B cell (primary cell): ENCODE results near the gene WWTR1. TPM values are rescaled to one million over a fixed set of nuclear protein-coding genes. Genes with fewer than 3 reads are reported as not detected.

ENCODE experiments used
- ATAC-seq: fragments of 200-7000 bp; cut with Tn5 transposase; one replicate; pipeline ENCODE4 v1.10.0; 2021; ENCODE audit warnings: low read depth, mild to moderate bottlenecking, moderate number of reproducible peaks, moderate library complexity
- CTCF ChIA-PET: fragments of 350-600 bp; sonication (Branson Sonifier 250); formaldehyde crosslinking; loops from one replicate; lab custom pipeline; 2021; ENCODE audit warnings: antibody characterized with exemption, inconsistent platforms; lab: Charles Lee
- POLR2A ChIA-PET: fragments of 350-600 bp; sonication (Branson Sonifier 250); formaldehyde crosslinking; loops from one replicate; lab custom pipeline; 2021; ENCODE audit warnings: antibody characterized with exemption; lab: Charles Lee
- DNase-seq: peaks from one replicate; pipeline ENCODE4 v3.0.0; 2013
- H2AFZ ChIP-seq: 2 replicates; pipeline ENCODE4 v1.6.1; 2012; ENCODE audit warnings: mild to moderate bottlenecking, low read depth, low read length; ENCODE audit not compliant: insufficient read depth, poor library complexity, severe bottlenecking
- H3K27ac ChIP-seq, 2 donors: 1 replicate in 1 of 2; 2 replicates in 1 of 2; pipeline ENCODE4 v1.5.1; 2012 to 2013; ENCODE audit warnings: low read length in 2 of 2, mild to moderate bottlenecking in 2 of 2, moderate library complexity in 1 of 2
- H3K27me3 ChIP-seq, 4 experiments: fragments of 200-600 bp in 1 of 4; sonication (generic) in 1 of 4; replicated peaks in 1 of 4; 1 replicate in 2 of 4; 2 replicates in 2 of 4; pipeline versions ENCODE4 v1.6.1 to v1.7.0; 2013 to 2016; ENCODE audit warnings: low read length in 3 of 4, mild to moderate bottlenecking in 2 of 4, mixed read lengths in 1 of 4, moderate library complexity in 1 of 4; ENCODE audit not compliant: insufficient read depth in 4 of 4, control insufficient read depth in 3 of 4; ENCODE audit errors: control extremely low read depth in 1 of 4
- H3K36me3 ChIP-seq, 2 experiments: replicated peaks in 1 of 2; 1 replicate in 1 of 2; 2 replicates in 1 of 2; pipeline versions ENCODE4 v1.6.1 to v1.7.1; 2013; ENCODE audit warnings: low read length in 1 of 2; ENCODE audit not compliant: insufficient read depth in 2 of 2, control insufficient read depth in 1 of 2; ENCODE audit errors: control extremely low read depth in 1 of 2, extremely low read depth in 1 of 2
- H3K4me1 ChIP-seq, 2 donors: fragments of 200-600 bp in 1 of 2; sonication (generic) in 1 of 2; 1 replicate in 1 of 2; 2 replicates in 1 of 2; pipeline versions ENCODE4 v1.5.1 to v1.6.1; 2013 to 2017; ENCODE audit warnings: low read length in 2 of 2; ENCODE audit not compliant: control insufficient read depth in 2 of 2, insufficient read depth in 2 of 2
- H3K4me2 ChIP-seq: replicated peaks from 2 replicates; pipeline ENCODE3; 2012; ENCODE audit warnings: mild to moderate bottlenecking, low read depth, low read length; ENCODE audit not compliant: poor library complexity, severe bottlenecking
- H3K4me3 ChIP-seq, 5 experiments: fragments of 200-600 bp in 1 of 5; sonication (generic) in 1 of 5; 1 replicate in 3 of 5; 2 replicates in 2 of 5; pipeline versions ENCODE4 v1.5.1 to v1.7.0; 2011 to 2016; ENCODE audit warnings: low read length in 4 of 5, mild to moderate bottlenecking in 4 of 5, low read depth in 2 of 5, control low read depth in 1 of 5, moderate library complexity in 1 of 5; ENCODE audit not compliant: insufficient read depth in 1 of 5; ENCODE audit errors: control extremely low read depth in 1 of 5, extremely low read depth in 1 of 5
- H3K79me2 ChIP-seq: fragments of 200-600 bp; sonication (generic); one replicate; pipeline ENCODE4 v1.6.0; 2016; ENCODE audit warnings: low read length; ENCODE audit not compliant: control insufficient read depth, insufficient read depth
- H3K9ac ChIP-seq: fragments of 200-600 bp; sonication (generic); 2 replicates; pipeline ENCODE4 v1.6.1; 2017; ENCODE audit warnings: mild to moderate bottlenecking, low read length, moderate library complexity
- H3K9me3 ChIP-seq, 3 donors: one replicate each; pipeline versions ENCODE4 v1.6.1 to v1.7.1; 2013; ENCODE audit warnings: low read length in 2 of 3; ENCODE audit not compliant: control insufficient read depth in 2 of 3, insufficient read depth in 1 of 3; ENCODE audit errors: control extremely low read depth in 1 of 3
- H4K20me1 ChIP-seq: 2 replicates; pipeline ENCODE4 v1.6.0; 2012; ENCODE audit warnings: mild to moderate bottlenecking, low read length; ENCODE audit not compliant: insufficient read depth, control insufficient read depth, poor library complexity, severe bottlenecking
- H3K27ac Mint-ChIP-seq: one replicate; pipeline ENCODE4 v1.8.0; 2021; ENCODE audit warnings: mixed read lengths
- H3K27me3 Mint-ChIP-seq: one replicate; pipeline ENCODE4 v1.8.0; 2021; ENCODE audit warnings: mixed read lengths
- H3K4me1 Mint-ChIP-seq: one replicate; pipeline ENCODE4 v1.8.0; 2021; ENCODE audit warnings: mixed read lengths
- H3K4me3 Mint-ChIP-seq: one replicate; pipeline ENCODE4 v1.8.0; 2021; ENCODE audit warnings: mixed read lengths
- H3K9me3 Mint-ChIP-seq: one replicate; pipeline ENCODE4 v1.8.0; 2022; ENCODE audit warnings: mixed read lengths; ENCODE audit not compliant: insufficient read depth
- CTCF ChIP-seq: fragments of 200-600 bp; IDR thresholded peaks from one replicate; pipeline ENCODE4 v1.8.0; 2022; ENCODE audit warnings: antibody characterized with exemption, mild to moderate bottlenecking
- EZH2 ChIP-seq: IDR thresholded peaks from 2 replicates; pipeline ENCODE4 v1.6.1; 2012; ENCODE audit warnings: borderline replicate concordance, low read depth, mild to moderate bottlenecking, moderate library complexity, low read length; ENCODE audit not compliant: insufficient read depth, poor library complexity, severe bottlenecking
- WGBS: methylation state at CpG from one replicate; pipeline ENCODE4 v1.1.5; 2013; ENCODE audit warnings: missing lambda C conversion rate; ENCODE audit not compliant: insufficient coverage; 5-methylcytosine and 5-hydroxymethylcytosine counted together
- intact Hi-C: fragments of 100-400 bp; cut with micrococcal nuclease; formaldehyde crosslinking; loops from one replicate; pipeline ENCODE4 v1.10.0; 2022
- polyA plus RNA-seq: library from polyadenylated mRNA; depleted of rRNA; stranded (reverse); fragments of >200 nt; gene quantifications from 2 replicates; pipeline ENCODE4 v1.2.3, GENCODE V29; 2012
- total RNA-seq, 2 donors: library from RNA; stranded (reverse); fragments of 120-200 nt in 1 of 2; gene quantifications; 1 replicate in 1 of 2; 2 replicates in 1 of 2; pipeline versions ENCODE4 v1.2.3 to v1.2.4, GENCODE V29; 2013 to 2022

Gene WWTR1
- total and polyA plus RNA-seq, 2 donors (not counting 1 experiment from before 2014, with no cell fraction given), result 0.79 to 2.3 TPM

- Histone ChIP-seq H3K4me3 (no peak overlapping the region), H4K20me1 (no peaks in the 10 kb centered on the region), H3K9ac (no peak overlapping the region), H3K27ac (no peak overlapping the region), H3K4me2 (no peak overlapping the region), H3K4me1 (no peaks in the 10 kb centered on the region), H2AFZ (no peak overlapping the region), H3K9me3 (peaks cover 0 to 2% (median 0%) of the 10 kb centered on the region in 3 donors), H3K36me3 (no peaks in the 10 kb centered on the region), H3K79me2 (no peaks in the 10 kb centered on the region), H3K27me3 (peaks cover 0 to 12% (median 3%) of the 10 kb centered on the region in 4 experiments)
- peaks cover 33% of the 10 kb centered on the region for H3K27me3 Mint-ChIP-seq
- intact Hi-C loops, result no loop called here
- CTCF ChIA-PET, result interaction anchor here (0.6 to 1.2 kb wide), 3 partner anchors 7 to 370 kb away, joined by 3 read pairs; no protein-coding TSS in a partner anchor
- H3K4me1 Mint-ChIP-seq, result no peaks in the 10 kb centered on the region
- no peak overlapping the region for H3K27ac Mint-ChIP-seq
- DNase-seq (no peak), ATAC-seq (no peak)
- TF ChIP-seq EZH2, result no peak
- no peak for TF ChIP-seq CTCF
- POLR2A ChIA-PET, result no interaction called here
- H3K9me3 Mint-ChIP-seq, result no peaks in the 10 kb centered on the region
- no peak overlapping the region for H3K4me3 Mint-ChIP-seq
Observed at GRCh38 chr3:149490260-149490971, 167.4 kb downstream of the WWTR1 start.

- intact Hi-C loops, result loop anchor here (10.0 kb wide), 1 partner anchor 364 kb away; the partner anchor contains the start of gene HPS3
- POLR2A ChIA-PET, result no interaction called here
Observed at GRCh38 chr3:149489060-149489690, 168.7 kb downstream of the WWTR1 start.

More at GRCh38 chr3:149489060-149489690, 168.7 kb downstream of the WWTR1 start:
- Mint-ChIP-seq H3K27ac (no peak overlapping the region), H3K4me1 (no peaks in the 10 kb centered on the region), H3K9me3 (no peaks in the 10 kb centered on the region), H3K4me3 (no peak overlapping the region), H3K27me3 (peaks cover 30% of the 10 kb centered on the region)
- CTCF ChIA-PET, result interaction anchor here (1.2 kb wide), 1 partner anchor 9 kb away, joined by 3 read pairs; no protein-coding TSS in a partner anchor
- ATAC-seq (no peak), DNase-seq (no peak)
- Histone ChIP-seq H3K27ac (no peak overlapping the region), H4K20me1 (no peaks in the 10 kb centered on the region), H3K9me3 (peaks cover 0 to 2% (median 0%) of the 10 kb centered on the region in 3 donors), H3K4me1 (no peaks in the 10 kb centered on the region), H2AFZ (no peak overlapping the region), H3K9ac (no peak overlapping the region), H3K79me2 (no peaks in the 10 kb centered on the region), H3K4me2 (no peak overlapping the region), H3K4me3 (no peak overlapping the region), H3K27me3 (peaks cover 0 to 12% (median 3%) of the 10 kb centered on the region in 4 experiments), H3K36me3 (no peaks in the 10 kb centered on the region)
- WGBS, result 100% methylated on average over 3 of the region's 6 CpGs
- TF ChIP-seq CTCF, result peak; percentile 18
- TF ChIP-seq EZH2, result no peak
